ENCODE measurements around the gene GLB1L.
"Not testable (repeated sequence)": the region's sequence is repeated elsewhere in the genome, so short reads cannot be mapped to it uniquely, and the experiment has no call there.

The GLB1L gene

DNA sequence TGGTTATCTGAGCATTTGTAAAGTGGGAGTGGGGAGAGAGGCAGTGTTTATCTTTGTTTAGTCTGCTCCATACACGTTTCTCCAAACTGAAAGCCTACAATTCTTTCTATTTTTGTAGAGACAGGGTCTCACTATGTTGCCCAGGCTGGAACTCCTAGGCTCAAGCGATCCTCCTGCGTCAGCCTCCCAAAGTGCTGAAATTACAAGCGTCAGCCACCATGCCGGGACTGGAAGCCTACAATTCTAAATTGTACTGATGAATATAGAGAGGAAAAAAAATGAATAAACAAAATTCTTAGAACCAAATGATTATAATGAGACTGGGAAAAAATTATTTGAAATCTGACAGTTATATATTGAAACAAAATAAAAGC, 40.1 kb downstream of the GLB1L start:
- DNase-seq, result no peak

DNA sequence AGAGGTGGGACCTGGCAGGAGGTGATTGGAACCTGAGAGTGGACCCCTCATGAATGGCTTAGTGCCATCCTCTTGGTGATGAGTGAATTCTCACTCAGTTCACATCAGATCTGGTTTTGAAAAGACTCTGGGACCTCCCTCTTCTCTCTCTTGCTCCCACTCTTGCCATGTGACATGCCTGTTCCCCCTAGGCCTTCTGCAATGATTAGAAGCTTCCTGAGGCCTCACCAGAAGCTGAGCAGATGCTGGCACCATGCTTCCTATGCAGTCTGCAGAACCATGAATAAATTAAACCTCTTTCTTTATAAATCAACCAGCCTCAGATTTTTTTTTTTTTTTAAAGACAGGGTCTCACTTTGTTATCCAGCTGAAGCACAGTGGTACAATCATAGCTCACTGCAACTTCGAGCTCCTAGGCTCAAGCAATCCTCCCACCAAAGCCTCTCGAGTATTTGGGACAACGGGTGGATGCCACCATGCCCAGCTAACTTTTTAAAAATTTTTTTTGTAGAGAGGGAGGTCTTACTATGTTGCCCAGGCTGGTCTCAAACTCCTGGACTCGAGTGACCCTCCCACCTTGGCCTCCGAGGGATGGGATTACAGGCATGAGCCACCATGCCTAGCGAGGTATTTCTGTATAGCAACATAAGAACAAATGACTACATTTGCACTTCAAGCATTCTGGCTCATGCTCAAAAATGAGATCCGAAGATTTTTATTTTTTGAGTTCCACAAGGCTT, 40.6 kb downstream of the GLB1L start:
- no peak for DNase-seq

DNA sequence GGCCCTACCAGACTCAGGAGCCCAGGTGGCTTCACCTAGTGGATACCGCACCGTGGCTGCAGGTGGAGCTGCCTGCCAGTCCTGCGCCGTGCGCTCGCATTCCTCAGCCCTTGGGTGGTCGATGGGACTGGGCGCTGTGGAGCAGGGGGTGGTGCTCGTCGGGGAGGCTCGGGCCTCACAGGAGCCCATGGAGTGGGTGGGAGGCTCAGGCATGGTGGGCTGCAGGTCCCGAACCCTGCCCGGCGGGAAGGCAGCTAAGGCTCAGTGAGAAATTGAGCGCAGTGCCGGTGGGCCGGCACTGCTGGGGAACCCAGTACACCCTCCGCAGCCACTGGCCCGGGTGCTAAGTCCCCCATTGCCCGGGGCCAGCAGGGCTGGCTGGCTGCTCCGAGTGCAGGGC, 43.9 kb downstream of the GLB1L start:
- DNase-seq, result not testable (repeated sequence)

DNA sequence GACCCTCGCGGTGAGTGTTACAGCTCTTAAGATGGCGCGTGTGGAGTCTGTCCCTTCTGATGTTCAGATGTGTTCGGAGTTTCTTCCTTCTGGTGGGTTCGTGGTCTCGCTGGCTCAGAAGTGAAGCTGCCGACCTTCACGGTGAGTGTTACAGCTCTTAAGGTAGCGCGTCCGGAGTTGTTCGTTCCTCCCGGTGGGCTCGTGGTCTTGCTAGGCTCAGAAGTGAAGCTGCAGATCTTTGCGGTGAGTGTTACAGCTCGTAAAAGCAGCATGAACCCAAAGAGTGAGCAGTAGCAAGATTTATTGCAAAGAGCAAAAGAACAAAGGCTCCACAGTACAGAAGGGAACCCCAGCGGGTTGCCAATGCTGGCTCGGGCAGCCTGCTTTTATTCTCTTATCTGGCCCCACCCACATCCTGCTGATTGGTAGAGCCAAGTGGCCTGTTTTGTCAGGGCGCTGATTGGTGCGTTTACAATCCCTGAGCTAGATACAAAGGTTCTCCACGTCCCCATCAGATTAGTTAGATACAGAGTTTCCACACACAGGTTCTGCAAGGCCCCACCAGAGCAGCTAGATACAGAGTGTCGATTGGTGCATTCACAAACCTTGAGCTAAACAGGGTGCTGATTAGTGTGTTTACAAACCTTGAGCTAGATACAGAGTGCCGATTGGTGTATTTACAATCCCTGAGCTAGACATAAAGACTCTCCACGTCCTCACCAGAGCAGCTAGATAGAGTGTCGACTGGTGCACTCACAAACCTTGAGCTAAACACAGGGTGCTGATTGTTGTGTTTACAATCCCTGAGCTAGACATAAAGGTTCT, 44.5 kb downstream of the GLB1L start:
- DNase-seq, result not testable (repeated sequence)

DNA sequence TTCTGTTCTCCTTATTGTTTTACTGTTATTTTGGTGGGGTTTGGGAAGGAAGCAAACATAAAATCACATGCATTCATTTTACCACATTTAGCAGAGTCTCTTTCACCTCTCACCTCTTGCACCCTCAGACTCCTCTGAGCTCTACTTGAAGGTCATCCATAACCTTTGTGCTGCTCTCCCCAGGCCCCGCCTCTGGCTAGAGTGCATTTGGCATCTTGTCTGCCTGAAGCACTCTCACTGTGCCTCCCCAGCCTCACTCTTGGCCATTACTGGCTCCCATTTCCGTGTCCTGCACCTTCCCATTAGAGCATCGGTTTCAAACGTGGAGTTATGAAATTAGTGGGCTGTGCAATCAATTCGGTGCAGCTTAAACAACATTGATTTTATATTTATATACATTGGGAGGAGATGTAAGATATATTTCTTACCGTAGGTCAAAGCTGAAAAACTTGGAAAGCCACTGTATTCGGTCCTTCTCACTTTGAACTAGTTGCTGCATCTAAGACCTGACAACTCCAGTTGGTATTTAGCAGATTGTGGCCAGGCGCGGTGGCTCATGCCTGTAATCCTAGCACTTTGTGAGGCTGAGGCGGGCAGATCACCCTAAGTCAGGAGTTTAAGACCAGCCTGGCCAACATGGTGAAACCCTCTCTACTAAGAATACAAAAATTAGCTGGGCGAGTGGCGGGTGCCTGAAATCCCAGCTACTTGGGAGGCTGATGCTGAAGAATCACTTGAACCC, 45.6 kb downstream of the GLB1L start:
- no peak for DNase-seq

DNA sequence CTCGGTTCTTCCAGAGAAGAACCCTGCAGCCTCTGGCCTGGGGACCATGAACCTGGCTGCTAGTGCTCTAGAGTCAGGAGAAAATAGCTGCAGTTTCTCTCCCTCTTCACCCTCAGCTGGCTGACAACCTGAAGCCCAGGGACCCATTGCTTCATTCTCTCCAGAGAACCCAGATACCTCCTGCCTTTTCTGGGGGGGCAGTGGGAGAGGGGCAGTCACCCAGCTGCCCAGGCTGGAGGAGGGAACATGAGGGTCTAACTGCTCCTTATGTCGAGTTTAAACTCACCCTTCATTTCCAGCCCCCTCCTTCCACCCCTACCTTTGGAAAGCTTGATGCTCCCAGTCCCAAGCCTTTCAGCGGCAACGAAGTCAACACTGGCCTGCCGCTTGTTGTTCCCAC, 46.3 kb downstream of the GLB1L start:
- no peak for DNase-seq

DNA sequence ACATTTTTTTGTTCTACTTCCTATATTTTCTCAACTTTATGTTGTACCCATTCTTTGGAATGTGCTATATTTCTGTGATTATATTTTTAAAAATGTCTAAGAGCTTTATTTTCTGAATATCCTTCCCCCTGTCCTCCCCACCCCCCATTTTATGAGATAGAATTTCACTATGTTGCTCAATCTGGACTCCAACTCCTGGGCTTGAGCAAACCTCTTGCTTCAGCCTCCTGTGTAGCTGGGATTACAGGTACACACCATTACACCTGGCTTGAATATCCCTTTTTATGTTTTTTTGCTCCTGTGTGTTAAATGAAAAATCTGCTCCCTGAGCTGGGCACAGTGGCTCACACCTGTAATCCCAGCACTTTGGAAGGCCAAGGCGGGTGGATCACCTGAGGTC, 47.9 kb downstream of the GLB1L start:
- no peak for DNase-seq

DNA sequence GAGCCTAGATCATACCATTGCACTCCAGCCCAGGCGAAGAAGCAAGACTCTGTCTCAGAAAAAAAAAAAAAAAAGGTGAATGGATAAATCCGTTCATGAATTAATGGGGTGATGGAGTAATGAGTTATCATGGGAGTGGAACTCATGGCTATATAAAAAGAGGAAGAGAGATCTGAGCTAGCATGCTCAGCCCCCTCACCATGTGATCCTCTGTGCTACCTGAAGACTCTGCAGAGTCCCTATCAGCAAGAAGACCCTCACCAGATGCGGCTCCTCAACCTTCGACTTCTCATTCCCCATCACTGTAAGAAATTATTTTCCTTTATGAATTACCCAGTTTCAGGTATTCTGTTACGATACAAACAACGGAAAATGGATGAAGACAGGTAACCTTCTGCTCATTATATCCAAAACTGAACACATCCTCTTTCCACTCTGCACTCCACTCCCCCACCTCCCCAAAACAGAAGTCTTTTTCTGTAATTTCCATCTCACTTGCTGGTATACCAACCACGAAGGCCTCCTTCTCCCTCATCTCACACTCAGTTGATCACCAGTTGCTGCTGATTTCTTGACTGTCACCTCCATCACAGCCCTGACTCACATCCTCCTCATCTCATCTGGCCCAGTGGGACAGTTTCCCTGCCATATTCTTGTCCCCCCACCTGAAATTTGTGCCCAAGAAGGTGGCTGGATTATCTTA, 58.3 kb downstream of the GLB1L start:
- DNase-seq, result no peak
